ENCODE results near the gene ZDHHC20.
"Not testable (repeated sequence)": the region's sequence is repeated elsewhere in the genome, so short reads cannot be mapped to it uniquely, and the experiment has no call there.

ZDHHC20 gene

GRCh38 chr13:21413013-21413412, 46.1 kb downstream of the ZDHHC20 start (continued):
- TF ChIP-seq, protein P1, sequence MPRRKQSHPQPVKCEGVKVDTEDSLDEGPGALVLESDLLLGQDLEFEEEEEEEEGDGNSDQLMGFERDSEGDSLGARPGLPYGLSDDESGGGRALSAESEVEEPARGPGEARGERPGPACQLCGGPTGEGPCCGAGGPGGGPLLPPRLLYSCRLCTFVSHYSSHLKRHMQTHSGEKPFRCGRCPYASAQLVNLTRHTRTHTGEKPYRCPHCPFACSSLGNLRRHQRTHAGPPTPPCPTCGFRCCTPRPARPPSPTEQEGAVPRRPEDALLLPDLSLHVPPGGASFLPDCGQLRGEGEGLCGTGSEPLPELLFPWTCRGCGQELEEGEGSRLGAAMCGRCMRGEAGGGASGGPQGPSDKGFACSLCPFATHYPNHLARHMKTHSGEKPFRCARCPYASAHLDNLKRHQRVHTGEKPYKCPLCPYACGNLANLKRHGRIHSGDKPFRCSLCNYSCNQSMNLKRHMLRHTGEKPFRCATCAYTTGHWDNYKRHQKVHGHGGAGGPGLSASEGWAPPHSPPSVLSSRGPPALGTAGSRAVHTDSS (tag by site-specific recombination; IDR thresholded peaks at IDR 0.05), result no peak
- TF ChIP-seq ZXDB (tag by site-specific recombination; IDR thresholded peaks at IDR 0.05), result no peak
- TF ChIP-seq BCL11B (tag by site-specific recombination; IDR thresholded peaks at IDR 0.05; ENCODE audit: low read depth), result no peak
- TF ChIP-seq ZSCAN4 (tag by site-specific recombination; IDR thresholded peaks at IDR 0.05), result no peak
- no peak for TF ChIP-seq IKZF3 (tag by site-specific recombination; IDR thresholded peaks at IDR 0.05)
- no peak for TF ChIP-seq ZBTB26 (tag by site-specific recombination; optimal IDR thresholded peaks at IDR 0.05)
- TF ChIP-seq ZIC2 (tag by site-specific recombination; IDR thresholded peaks at IDR 0.05), result no peak
- no peak for TF ChIP-seq KLF17 (tag by site-specific recombination; IDR thresholded peaks at IDR 0.05)
- TF ChIP-seq ZNF248 (tag by site-specific recombination; IDR thresholded peaks at IDR 0.05), result no peak

DNA sequence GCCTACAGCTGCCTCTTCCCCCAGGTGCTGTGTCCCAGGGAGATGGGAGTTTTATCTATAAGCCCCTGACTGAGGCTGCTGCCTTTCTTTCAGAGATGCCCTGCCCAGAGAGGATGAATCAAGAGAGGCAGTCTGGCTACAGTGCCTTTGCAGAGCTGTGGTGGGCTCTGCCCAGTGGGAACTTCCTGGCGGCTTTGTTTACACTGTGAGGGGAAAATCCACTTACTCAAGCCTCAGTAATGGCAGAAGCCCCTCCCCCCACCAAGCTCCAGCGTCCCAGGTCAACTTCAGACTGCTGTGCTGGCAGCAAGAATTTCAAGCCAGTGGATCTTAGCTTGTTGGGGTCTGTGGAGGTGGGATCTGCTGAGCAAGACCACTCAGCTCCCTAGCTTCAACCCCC, 48.6 kb downstream of the ZDHHC20 start:
- H3K4me3 ChIP-seq (ENCODE audit: low read depth, low read length); H3K9me3 ChIP-seq (ENCODE audit: control insufficient read depth, insufficient read depth, low read depth, low read length); H3K4me1 ChIP-seq (ENCODE audit: control insufficient read depth, insufficient read depth, low read length); H3K27ac ChIP-seq (ENCODE audit: extremely low read depth, low read depth, low read length); CTCF ChIA-PET; POLR2A ChIA-PET: not testable (repeated sequence)
- peaks cover 0 to 36% of the 10 kb centered on the region in 2 experiments; a peak in 2 of 3 replicates for H3K36me3 ChIP-seq (ENCODE audit: control insufficient read depth in 2 of 2, insufficient read depth in 1 of 2, low read length in 2 of 2)

- Histone ChIP-seq H3K4me1 (ENCODE audit: control insufficient read depth, insufficient read depth, low read length) (0 out of 2 replicates have a peak, but pooled peaks cover 2% of the 10 kb centered on the region), H3K4me3 (ENCODE audit: low read depth, low read length) (no peak overlapping the region), H3K36me3 (ENCODE audit: control insufficient read depth in 2 of 2, insufficient read depth in 1 of 2, low read length in 2 of 2) (peaks cover 0 to 20% of the 10 kb centered on the region in 2 experiments; a peak in 2 of 3 replicates), H3K9me3 (ENCODE audit: control insufficient read depth, insufficient read depth, low read depth, low read length) (no peaks in the 10 kb centered on the region), H3K27ac (ENCODE audit: extremely low read depth, low read depth, low read length) (no peak overlapping the region)
- TF ChIP-seq ZEB2 (tag by site-specific recombination; IDR thresholded peaks at IDR 0.05) (no peak), ZNF274 (IDR thresholded peaks at IDR 0.05; ENCODE audit: low read length) (no peak), ZNF274 (tag by site-specific recombination; IDR thresholded peaks at IDR 0.05; ENCODE audit: borderline replicate concordance) (0 out of 2 replicates have a peak, but pooled peaks have one; percentile 32)
- CTCF ChIA-PET, result no interaction called here
- POLR2A ChIA-PET, result no interaction called here
Observed at GRCh38 chr13:21405309-21405708, 53.8 kb downstream of the ZDHHC20 start.

- Histone ChIP-seq H3K36me3 (ENCODE audit: control insufficient read depth in 2 of 2, insufficient read depth in 1 of 2, low read length in 2 of 2) (peaks cover 0 to 15% of the 10 kb centered on the region in 2 experiments; a peak in 2 of 3 replicates), H3K4me3 (ENCODE audit: low read depth, low read length) (no peak overlapping the region), H3K4me1 (ENCODE audit: control insufficient read depth, insufficient read depth, low read length) (0 out of 2 replicates have a peak, but pooled peaks cover 5% of the 10 kb centered on the region), H3K27ac (ENCODE audit: extremely low read depth, low read depth, low read length) (no peak overlapping the region), H3K9me3 (ENCODE audit: control insufficient read depth, insufficient read depth, low read depth, low read length) (no peaks in the 10 kb centered on the region)
- ChIA-PET CTCF (no interaction called here), POLR2A (no interaction called here)
- TF ChIP-seq HOXC10 (CRISPR knock-in tag; IDR thresholded peaks at IDR 0.05), result no peak
- no peak for TF ChIP-seq ZNF626 (tag by site-specific recombination; IDR thresholded peaks at IDR 0.05)
- TF ChIP-seq ZNF544 (tag by site-specific recombination; IDR thresholded peaks at IDR 0.05), result no peak
- TF ChIP-seq BCL11A (tag by site-specific recombination; IDR thresholded peaks at IDR 0.05; ENCODE audit: low read depth), result no peak
- TF ChIP-seq RBAK (tag by site-specific recombination; IDR thresholded peaks at IDR 0.05), result no peak
- no peak for TF ChIP-seq ZNF37A (tag by site-specific recombination; IDR thresholded peaks at IDR 0.05)
- TF ChIP-seq ZNF169 (tag by site-specific recombination; IDR thresholded peaks at IDR 0.05), result no peak
- TF ChIP-seq ZNF16 (tag by site-specific recombination; IDR thresholded peaks at IDR 0.05; ENCODE audit: low read depth), result no peak
- no peak for TF ChIP-seq YY2 (tag by site-specific recombination; IDR thresholded peaks at IDR 0.05)
- TF ChIP-seq SCRT1 (tag by site-specific recombination; IDR thresholded peaks at IDR 0.05; ENCODE audit: borderline replicate concordance), result no peak
- TF ChIP-seq ZNF366 (tag by site-specific recombination; conservative IDR thresholded peaks at IDR 0.05), result no peak
- TF ChIP-seq ZBTB7A (tag by site-specific recombination; IDR thresholded peaks at IDR 0.05; ENCODE audit: low read depth), result no peak
- TF ChIP-seq, protein P2, sequence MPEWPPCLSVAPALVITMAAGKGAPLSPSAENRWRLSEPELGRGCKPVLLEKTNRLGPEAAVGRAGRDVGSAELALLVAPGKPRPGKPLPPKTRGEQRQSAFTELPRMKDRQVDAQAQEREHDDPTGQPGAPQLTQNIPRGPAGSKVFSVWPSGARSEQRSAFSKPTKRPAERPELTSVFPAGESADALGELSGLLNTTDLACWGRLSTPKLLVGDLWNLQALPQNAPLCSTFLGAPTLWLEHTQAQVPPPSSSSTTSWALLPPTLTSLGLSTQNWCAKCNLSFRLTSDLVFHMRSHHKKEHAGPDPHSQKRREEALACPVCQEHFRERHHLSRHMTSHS (tag by site-specific recombination; IDR thresholded peaks at IDR 0.05), result no peak
Observed at GRCh38 chr13:21402586-21403307, 56.4 kb downstream of the ZDHHC20 start.

All from HEK293 (cell line).